ENCODE measurements around the gene UHRF1.
"Not testable (repeated sequence)": the region's sequence is repeated elsewhere in the genome, so short reads cannot be mapped to it uniquely, and the experiment has no call there.

Gene UHRF1

DNA sequence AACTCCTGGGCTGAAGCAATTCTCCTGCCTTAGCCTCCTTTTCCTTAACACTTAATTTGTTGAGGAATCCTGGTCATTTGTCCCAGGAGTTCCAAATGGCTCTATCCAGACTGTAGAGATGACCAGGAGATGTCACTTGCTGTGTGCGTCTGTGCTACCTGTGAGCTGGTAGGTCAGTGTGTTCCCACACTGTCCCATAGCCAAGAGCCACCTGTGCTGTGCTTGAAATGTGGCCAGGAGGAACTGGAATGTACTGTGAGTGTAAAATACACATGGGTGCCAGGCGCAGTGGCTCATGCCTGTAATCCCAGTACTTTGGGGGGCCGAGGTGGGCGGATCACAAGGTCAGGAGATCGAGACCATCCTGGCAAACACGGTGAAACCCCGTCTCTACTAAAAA, 30.2 kb downstream of the UHRF1 start:
- no peak for DNase-seq

DNA sequence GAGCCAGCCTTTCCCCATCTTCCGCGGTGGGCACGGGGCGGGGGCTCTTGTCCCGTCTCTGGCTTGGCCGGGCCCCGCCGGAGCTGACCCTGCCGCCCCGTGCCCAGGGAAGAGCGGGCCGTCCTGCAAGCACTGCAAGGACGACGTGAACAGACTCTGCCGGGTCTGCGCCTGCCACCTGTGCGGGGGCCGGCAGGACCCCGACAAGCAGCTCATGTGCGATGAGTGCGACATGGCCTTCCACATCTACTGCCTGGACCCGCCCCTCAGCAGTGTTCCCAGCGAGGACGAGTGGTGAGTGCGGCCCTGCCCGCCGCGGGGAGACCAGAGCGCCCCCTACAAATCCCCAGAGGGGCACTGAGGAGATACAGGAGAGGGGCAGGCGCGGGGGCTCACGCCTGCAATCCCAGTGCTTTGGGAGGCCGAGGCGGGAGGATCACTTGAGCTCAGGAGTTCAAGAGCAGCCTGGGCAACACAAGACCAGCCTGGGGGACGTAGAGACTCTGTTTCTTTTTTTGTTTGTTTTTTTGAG, 32.4 kb downstream of the UHRF1 start:
- DNase-seq, result not testable (repeated sequence)

DNA sequence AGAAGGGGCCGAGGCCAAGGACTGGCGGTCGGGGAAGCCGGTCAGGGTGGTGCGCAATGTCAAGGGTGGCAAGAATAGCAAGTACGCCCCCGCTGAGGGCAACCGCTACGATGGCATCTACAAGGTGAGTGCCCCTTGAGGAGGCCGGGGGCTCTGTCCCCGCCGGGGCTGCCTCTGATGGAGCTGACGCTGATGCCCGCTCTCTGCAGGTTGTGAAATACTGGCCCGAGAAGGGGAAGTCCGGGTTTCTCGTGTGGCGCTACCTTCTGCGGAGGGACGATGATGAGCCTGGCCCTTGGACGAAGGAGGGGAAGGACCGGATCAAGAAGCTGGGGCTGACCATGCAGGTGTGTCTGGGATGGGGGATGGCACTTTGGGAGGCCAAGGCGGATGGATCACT, 41.3 kb downstream of the UHRF1 start:
- DNase-seq, result not testable (repeated sequence)

DNA sequence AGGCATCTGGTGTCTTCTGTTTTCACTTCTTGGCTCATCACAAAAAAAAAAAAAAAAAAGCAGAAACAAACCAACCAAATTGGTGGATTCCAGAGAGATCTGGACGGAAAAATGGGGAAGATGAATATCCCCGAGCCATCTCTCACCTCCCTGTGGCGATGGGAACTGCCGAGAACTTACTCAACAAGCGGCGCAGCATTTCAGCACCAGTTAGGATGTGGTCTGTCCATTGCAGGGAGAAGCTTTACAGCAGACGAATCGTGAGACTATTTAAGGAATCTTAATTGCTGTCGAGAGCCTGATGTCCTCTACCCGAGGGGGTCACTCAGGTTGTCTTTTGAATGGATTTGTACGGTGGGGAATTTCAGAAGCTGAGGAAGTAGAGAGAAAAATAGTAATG, 42.4 kb downstream of the UHRF1 start:
- no peak for DNase-seq

DNA sequence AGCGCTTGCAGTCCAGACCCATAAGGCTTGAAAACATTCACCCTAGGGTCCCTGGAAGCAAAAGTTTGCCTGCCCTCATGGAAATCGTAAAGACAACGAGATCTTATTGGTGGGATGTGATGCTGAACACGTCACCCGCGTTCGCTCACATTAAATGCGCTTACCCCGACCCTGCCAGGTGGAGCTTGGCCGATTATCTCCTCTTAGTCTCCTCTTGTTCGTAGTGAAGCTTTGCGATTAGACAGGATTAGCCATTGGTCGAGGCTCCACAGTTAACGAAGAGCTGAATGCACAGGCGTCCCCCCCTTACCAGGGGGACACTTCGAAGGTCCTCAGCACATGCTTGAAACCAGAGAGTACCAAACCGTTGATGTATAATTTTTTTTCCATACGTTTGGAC, 43.6 kb downstream of the UHRF1 start:
- no peak for DNase-seq

DNA sequence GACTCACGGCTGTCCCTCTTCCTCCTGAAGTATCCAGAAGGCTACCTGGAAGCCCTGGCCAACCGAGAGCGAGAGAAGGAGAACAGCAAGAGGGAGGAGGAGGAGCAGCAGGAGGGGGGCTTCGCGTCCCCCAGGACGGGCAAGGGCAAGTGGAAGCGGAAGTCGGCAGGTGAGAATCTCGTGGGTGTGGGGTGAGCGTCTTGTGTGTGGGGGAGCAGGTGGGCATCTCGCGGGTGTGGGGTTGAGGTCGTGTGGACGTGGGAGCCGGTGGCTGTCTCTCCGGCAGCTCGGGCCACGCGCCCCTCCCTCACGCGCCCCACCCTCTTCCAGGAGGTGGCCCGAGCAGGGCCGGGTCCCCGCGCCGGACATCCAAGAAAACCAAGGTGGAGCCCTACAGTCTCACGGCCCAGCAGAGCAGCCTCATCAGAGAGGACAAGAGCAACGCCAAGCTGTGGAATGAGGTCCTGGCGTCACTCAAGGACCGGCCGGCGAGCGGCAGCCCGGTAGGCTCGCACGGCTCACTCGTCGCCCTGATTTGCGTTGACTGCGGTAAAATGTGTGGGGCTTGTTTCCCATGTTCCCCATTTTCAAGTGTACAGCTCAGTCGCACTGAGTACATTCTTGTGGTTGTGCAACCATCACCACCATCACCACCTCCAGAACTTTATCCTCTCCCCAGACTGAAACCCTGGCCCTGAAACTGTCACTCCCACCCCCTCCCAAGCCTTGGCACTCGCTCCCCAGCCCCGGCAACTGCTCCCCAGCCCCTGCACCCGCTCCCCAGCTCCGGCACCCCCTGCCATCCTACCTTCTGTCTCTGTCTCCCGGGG, 45.2 kb downstream of the UHRF1 start:
- not testable (repeated sequence) for DNase-seq

DNA sequence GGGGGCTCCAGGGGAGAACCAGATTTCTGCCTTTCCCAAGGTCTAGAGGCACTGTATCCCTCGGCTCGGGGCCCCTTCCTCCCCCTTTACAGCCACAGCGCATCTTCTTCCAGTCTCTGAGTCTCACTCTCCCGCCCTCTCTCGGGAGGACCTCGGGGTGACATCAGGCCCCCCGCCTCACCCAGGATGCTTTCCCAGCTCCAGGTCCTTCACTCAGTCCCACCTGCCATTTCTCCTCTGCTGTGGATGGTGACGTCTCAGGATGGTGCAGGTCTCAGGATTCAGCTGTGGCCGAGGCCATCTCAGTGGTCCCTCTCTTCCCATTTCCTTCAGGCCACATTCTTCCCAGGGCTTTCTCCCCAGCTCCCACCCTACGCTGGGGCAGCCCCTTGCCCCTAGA, 46.0 kb downstream of the UHRF1 start:
- DNase-seq, result no peak

DNA sequence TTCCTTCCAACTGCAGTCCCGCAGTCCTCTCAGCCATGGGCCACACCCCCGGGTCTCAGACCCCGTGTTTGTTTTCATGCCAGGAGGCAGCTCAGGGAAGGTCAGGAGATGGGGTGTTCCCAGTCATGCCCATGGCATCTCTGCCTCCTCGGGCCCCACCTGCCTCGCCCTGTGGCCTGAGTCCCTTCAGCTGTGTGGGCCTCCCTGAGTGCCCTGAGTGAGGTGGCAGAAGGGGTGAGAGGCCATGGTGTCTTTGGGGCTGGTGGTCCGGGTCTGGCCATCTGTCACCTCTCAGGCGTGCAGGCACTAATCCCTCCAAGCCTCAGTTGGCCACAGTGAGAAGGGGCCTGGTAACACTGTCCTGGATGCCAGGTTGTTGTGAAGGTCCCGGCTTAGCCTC, 48.7 kb downstream of the UHRF1 start:
- no peak for DNase-seq

DNA sequence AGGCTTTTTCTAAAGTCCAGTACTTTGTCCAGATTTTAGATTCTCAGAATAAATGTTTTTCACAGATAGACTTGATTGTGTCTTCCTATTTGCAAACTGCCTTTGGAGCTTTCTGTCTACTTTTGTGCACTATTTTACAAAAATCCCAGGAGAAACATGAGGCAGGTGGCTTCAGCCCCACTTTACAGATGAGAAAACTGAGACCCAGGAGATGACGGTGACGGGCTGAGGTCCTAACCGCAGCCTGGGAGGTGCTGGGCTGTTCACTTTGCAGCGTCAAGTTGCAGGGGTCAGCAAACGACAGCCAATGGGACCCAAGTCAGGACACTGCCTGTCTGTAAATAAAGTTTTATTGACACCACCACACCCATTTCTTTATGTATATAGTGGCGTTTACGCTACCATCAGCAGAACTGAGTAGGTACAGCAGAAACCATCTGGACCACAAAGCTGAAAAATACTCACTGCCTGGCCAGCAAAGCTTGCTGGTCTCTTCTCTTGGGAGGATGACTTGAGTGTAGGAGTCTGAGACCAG, 52.9 kb downstream of the UHRF1 start:
- no peak for DNase-seq

DNA sequence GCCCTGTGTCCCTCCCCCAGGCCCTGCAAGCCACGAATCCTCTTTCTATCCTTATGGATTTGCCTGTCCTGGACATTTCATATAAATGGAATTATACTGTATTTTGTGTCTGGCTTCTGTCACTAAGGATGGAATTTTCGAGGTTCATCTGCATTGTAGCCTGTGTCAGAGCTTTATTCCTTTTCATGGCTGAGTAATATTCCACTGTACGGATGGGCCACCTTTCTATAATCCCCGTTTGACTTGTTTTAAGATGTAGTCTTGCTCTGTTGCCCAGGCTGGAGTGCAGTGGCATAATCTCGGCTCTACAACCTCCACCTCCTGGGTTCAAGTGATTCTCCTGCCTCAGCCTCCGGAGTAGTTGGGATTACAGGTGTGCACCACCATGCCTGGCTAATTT, 55.8 kb downstream of the UHRF1 start:
- DNase-seq, result no peak

DNA sequence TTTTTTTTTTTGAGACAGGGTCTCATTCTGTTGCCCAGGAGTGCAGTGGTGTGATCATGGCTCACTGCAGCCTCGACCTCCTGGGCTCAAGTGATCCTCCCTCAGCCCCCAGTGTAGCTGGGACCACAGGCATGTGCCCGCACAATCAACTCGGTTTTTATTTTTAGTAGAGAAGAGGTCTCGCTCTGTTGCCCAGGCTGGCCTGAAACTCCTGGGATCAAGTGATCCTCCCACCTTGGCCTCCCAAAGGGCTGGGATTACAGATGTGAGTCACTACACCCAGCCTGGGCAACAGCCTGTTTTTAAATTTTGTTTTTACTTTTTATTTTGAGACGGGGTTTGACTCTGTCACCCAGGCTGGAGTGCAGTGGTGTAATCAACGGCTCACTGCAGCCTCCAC, 57.3 kb downstream of the UHRF1 start:
- no peak for DNase-seq

DNA sequence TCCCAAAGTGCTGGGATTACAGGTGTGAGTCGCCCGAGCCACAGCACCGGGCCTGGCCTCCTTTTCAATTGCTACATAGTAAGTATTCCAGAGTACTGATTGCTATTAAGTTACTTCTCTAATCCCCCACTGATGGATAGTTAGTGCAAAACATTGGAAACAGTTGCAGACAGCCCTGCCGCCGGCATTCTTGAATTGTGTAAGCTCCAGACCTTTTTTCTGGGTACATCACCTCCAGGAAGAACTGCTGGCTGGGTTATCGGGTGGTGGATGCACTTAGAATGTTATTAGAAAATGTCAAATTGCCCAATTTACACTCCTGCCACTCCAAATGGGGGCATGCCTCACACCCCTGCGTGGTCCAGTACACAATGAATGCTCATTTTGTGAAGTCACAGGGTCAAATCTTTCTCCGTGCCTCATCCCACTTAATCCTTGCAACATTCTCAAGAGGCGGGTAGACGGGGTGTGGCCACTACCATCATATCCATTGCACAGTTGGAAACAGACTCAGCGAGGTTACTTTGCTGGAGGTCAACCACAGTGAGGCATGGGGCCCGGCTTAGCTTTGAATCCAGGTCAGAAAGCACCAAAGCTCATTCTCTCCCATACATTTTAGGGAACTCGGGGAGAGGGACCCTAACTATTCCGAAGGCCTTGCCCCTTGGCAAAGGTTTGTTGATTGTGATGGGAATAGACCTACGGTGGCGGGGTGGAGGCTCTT, 58.6 kb downstream of the UHRF1 start:
- no peak for DNase-seq

DNA sequence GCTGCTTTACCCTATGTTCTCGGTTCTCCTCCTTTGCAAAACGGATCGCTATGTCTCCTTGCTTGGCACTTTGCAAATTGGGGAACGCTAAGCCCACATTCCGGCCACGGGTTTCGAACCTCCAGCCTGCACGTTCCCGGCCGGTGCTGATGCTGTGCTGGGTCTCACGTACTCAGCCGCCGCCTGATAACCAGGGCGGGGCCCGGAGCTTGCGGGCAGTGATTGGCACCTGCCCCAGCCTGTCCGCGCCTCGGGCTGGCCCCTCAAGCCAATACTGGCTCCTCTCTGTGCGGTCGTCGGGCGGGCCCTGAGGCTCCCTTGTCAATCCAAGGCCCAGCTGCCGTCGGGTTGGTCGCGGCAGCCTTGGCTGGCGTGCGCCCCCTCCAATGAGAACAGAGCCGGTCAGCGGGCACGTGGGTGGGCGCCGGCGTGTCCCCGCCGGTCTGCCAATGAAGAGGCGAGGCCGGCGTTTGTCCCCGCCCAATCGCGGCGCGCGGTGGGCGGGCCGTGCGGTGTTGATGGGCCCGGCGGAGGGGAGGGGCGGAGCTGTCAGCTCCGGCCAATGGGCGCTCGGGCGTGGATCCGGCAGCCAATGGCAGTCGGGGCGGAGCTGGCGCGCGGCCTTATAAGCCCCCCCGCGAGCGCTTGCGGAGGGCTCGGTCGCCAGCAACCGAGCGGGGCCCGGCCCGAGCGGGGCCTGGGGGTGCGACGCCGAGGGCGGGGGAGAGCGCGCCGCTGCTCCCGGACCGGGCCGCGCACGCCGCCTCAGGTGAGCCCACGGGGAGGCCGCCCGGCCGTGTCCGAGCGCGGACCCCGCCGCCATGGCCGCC, 59.4 kb downstream of the UHRF1 start, which contains the start of gene KDM4B:
TSS of gene KDM4B (plus strand) at position 652 of the 830 bp plus-strand sequence. CDS start 63,778 bp downstream, outside the sequence.
- DNase-seq, result peak; percentile 98 to 100

DNA sequence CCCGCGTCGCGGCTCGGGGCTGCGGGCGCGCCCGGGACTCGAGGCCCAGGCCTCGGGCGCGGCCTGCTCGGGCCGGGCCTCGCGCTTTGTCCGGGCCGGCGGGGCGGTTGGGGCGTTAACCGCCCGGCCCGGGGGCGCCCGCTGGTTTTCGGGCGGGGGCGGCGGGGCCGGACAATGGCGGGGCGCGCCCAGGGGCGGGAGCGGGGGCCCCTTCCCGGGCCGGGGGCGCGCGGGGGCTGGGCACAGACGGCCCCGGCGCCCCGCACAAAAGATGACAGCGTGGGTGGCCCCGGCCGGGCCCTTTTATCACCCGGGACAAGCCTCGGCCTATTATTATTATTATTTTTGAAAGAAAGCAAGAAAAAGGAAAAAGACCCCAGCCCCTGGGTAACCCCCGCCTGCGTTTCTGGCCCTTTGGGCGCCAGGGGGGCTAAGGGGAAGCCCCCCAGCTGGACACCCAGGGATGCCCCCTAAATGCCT, 60.0 kb downstream of the UHRF1 start:
- DNase-seq, result no peak

DNA sequence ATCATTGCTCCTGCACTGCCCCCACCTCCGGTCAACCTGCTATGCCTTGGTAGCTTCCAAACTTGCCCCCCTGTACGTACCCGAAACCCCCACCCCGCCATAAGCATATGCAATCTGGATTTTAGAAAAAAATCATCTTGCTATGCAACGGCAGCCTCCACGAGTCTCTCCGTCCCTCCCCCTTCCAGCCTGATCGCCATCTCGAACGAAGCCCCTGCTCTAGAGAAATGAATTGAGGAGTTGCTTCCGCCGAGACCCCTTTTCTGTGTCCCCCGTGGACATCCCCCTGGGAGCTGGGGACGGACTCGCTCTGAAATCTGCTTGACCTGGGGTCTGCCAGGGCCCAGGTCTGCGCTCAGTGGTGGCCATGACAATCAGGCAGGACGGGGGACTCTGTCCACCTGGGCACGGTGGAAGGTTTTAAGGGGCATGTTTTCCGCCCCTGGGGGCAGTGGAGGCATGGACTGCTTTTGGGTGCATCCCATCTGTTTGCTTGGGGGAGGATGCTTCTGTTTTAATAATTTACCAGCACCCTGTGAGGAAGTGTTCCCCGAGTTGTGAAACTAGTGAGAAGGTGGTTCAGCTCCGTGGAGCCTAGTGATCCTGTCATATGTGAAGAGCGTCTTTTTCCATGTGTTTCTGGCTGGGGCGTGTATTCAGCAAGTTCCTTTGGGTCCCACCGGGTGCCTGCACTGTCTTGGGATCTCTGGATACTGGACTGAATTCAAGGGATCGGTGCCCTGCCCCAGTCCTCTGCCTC, 60.7 kb downstream of the UHRF1 start:
- no peak for DNase-seq

DNA sequence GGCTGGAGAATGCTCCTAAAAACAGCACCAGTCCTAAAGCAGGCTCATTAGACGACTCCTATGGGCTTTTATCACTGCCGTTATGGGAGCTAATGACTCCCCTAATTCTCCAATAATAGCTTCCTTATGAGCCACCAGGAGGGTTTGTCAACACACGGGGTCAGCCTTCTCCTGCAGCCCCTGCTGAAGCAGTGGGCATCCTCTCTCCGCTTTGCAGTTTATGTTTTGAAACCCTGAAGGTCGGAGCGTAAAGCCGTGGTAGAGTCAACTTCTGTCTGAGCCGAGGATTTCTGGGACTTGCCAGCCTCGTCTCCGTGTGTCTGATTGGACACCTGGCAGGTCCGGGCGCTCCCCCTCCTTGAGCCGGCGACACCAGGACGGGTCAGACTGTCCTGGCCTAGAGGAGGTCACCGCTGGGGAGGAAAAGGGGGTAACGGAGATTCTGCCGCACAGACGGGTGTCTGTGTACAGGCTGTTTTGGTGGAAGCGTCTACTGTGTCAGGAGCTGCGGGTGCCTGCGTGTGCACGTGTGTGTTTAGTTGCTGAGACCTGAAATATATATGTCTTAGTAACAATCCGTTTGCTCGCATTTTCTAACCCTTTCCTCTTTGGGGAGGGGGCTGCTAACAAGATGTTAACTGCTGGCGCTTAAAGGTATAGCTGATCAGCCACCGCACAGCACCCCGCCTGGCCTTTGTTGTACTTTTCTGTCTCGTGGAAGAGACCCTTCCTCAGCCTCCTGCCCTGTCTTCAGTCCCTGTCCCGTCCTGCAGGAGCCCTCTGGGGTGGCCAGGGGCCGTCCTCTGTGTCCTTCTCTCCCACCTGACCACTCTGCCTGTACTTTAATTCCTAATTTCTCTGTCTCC, 61.5 kb downstream of the UHRF1 start:
- no peak for DNase-seq

DNA sequence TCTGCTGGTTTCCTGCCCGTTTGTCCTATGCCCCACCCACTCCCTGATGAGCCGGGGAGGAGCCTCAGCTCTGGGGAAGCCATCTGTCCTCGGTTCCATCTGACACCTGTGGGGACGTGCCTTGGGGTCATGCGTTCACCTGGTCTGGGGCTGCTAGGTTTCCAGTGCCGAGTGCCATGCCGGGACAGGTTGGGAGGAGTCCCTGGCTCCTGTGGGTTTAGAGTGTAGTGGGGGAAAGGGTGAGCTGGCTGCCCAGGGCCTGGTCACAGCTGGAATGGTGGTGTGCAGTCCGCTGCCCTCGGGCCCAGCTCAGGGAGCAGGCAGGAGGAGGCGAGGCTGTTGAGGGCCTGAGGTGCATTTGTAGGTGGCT, 62.1 kb downstream of the UHRF1 start:
- DNase-seq, result peak in 1 of 2 experiments; percentile 27

DNA sequence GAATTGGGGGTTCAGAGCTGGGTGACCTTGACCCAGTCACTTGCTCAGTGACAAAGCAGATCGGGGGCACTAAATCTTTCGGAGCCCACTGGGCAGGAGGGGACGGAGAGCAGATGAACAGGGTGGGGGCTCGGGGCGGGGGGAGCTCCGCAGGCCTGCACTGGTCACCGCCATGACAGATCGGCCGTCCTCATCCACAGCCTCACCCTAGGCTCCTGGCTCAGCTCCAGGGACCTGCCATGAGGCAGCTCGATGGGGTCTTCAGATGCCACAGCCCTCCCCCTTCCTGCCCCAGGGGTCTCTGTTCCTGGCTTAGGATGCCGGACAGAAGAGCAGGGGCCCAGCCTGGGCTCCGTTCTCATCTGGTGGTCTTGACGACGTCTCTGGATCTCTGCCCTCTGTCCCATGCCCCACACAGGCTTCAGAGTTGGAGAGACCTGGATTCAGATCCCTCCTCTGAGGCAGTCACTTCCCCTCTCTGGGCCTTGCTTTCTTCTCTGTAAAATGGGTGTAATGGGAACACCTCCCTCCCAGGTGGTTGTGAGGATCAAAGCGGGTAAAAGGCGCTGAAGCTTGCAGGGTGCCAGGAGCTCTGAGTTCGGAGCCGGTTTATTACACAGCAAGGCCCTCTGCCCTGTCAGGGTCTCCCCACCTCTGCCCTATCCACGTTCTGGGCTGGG, 62.7 kb downstream of the UHRF1 start:
- DNase-seq, result no peak

DNA sequence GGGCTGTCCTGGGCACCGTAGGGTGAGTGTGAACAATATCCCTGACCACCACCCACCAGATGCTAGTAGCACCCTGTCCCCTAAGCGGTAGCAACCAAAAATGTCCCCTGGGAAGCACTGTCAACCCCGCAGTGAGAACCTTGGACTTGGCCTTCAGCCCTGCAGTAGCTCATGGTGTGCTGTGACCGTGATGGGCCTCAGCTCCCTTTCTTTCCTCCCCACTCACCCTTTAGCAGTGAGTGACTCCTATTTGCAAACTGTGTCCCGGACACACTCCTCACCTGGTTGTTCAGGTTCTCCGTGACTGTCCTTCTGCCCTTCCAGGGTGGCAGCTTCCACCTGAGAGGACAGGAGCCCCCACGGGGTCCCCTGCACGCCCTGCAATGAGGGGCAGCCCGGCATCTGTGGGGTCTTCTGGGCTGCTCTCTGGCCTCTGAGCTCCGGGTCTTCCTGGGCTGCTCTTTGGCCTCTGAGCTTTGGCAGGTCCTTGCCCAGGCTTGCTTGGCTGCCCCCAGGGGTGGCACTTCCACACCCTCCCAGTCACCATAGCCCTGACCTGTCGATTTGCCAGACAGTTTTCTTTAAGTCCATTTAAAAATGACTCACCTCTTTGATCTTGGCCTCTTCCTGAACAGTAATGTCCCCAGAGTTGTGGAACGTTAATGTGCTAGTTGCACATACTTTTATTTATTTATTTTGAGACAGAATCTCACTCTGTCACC, 63.4 kb downstream of the UHRF1 start:
- DNase-seq, result no peak

Measured in NCI-H446 (cell line).